ENCODE data around the gene ABHD12.

DNA sequence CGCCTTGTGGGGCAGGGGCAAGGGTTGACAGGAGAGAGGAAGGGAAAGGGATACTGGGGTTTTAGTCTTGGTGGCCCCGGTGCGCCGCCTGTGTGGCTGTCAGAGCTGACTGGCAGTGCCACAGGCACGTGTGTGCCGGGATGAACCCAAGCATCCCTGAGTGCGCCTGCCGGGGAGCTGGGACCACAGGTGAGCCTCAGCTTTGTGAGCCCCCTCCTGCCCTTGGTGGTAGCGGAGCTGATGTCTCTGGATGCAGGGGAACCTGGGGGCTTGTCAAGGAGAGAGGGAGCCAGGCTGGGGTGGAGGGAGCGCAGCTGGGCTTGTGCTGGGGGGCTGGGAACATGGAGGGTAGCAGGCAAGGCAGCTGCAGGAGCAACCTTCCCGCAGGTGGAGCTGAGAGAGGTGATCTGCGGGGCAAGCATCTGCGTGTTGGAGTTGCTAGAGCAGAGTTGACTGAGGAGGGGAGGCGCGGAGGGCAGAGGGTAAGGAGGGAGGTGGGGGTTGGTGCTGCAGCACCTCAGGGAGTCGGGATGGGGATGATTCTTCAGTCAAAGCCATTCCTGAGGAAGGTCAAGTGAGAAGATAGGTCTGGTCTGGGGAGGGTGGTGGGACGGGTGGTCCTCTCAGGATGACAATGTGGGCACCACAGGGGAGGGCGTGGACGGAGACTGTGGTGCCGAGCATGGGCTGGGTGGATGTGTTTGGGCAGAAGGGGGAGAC lies 114.7 kb downstream of the ABHD12 start:
- TF ChIP-seq, protein P1, sequence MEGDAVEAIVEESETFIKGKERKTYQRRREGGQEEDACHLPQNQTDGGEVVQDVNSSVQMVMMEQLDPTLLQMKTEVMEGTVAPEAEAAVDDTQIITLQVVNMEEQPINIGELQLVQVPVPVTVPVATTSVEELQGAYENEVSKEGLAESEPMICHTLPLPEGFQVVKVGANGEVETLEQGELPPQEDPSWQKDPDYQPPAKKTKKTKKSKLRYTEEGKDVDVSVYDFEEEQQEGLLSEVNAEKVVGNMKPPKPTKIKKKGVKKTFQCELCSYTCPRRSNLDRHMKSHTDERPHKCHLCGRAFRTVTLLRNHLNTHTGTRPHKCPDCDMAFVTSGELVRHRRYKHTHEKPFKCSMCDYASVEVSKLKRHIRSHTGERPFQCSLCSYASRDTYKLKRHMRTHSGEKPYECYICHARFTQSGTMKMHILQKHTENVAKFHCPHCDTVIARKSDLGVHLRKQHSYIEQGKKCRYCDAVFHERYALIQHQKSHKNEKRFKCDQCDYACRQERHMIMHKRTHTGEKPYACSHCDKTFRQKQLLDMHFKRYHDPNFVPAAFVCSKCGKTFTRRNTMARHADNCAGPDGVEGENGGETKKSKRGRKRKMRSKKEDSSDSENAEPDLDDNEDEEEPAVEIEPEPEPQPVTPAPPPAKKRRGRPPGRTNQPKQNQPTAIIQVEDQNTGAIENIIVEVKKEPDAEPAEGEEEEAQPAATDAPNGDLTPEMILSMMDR (IDR thresholded peaks at IDR 0.05), result no peak
- no peak for TF ChIP-seq POLR2A (IDR thresholded peaks at IDR 0.05)

All from heart left ventricle (tissue), 13 donors.